HepG2 (cell line): ENCODE data around the gene IQCF5. TPM values are rescaled to one million over a fixed set of nuclear protein-coding genes. Genes with fewer than 3 reads are reported as not detected.

Experiments used
- ATAC-seq: fragments of 200-7000 bp; cut with Tn5 transposase; 3 replicates; pipeline ENCODE4 v1.9.1; 2020; ENCODE audit warnings: mild to moderate bottlenecking, moderate library complexity
- BruUV-seq: library from RNA; stranded (reverse); fragments of 400-500 nt; replicated peaks from 2 replicates; lab custom pipeline; 2021; lab: Mats Ljungman, UMichigan
- CTCF ChIA-PET: fragments of 300-600 bp; formaldehyde crosslinking; extraction: SDS; loops from one replicate; lab custom pipeline; 2021; ENCODE audit warnings: low total read pairs, inconsistent platforms, low intra/inter-chr PET ratio; lab: Yijun Ruan, JAX
- POLR2A ChIA-PET: fragments of 350-600 bp; sonication (Branson Sonifier 250); formaldehyde crosslinking; loops from one replicate; lab custom pipeline; 2020; ENCODE audit warnings: antibody characterized with exemption, inconsistent platforms; lab: Yijun Ruan, JAX
- DNase-seq: peaks from one replicate; pipeline ENCODE4 v3.0.0-alpha.2; 2015; ENCODE audit warnings: low spot score
- FAIRE-seq: peaks from 3 replicates; lab custom pipeline; 2011; peaks lifted over from hg19 to GRCh38; lab: Jason Lieb, UNC
- H2AFZ ChIP-seq: one replicate; pipeline ENCODE4 v1.6.1; 2011; ENCODE audit warnings: low read length, inconsistent platforms
- H3K27ac ChIP-seq: fragments of 300-600 bp; 3 replicates; pipeline ENCODE4 v1.8.0; 2011; ENCODE audit warnings: mixed run types, mild to moderate bottlenecking, mixed read lengths, low read length, inconsistent platforms; ENCODE audit not compliant: insufficient read depth; ENCODE audit errors: extremely low read length
- H3K27me3 ChIP-seq, 2 experiments: fragments of 200-600 bp in 1 of 2; 2 replicates in 1 of 2; 3 replicates in 1 of 2; pipeline versions ENCODE4 v1.6.0 to v1.8.0; 2011; ENCODE audit warnings: low read length in 2 of 2, mild to moderate bottlenecking in 2 of 2, moderate library complexity in 2 of 2, inconsistent platforms in 1 of 2; ENCODE audit not compliant: insufficient read depth in 2 of 2, control insufficient read depth in 1 of 2
- H3K36me3 ChIP-seq, 2 experiments: fragments of 200-600 bp in 1 of 2; replicated peaks in 1 of 2; 2 replicates in 1 of 2; 3 replicates in 1 of 2; pipeline versions ENCODE4 v1.5.1 to v1.8.0; 2011; ENCODE audit warnings: low read length in 2 of 2, inconsistent platforms in 1 of 2; ENCODE audit not compliant: insufficient read depth in 2 of 2, control insufficient read depth in 1 of 2
- H3K4me1 ChIP-seq: 2 replicates; pipeline ENCODE4 v1.5.1; 2012; ENCODE audit warnings: low read length, inconsistent platforms; ENCODE audit not compliant: insufficient read depth
- H3K4me2 ChIP-seq: 2 replicates; pipeline ENCODE4 v1.6.0; 2011; ENCODE audit warnings: low read depth, low read length, inconsistent platforms
- H3K4me3 ChIP-seq, 3 experiments: fragments of 200-600 bp in 1 of 3; sonication (generic), shearing (Covaris generic) in 1 of 3; replicated peaks in 1 of 3; 2 replicates each; pipeline ENCODE4 v1.5.1; 2011 to 2016; ENCODE audit warnings: low read length in 3 of 3, inconsistent platforms in 2 of 3, low read depth in 2 of 3, mild to moderate bottlenecking in 2 of 3, control low read depth in 1 of 3, mixed read lengths in 1 of 3; ENCODE audit not compliant: insufficient read depth in 1 of 3
- H3K79me2 ChIP-seq: one replicate; pipeline ENCODE4 v1.6.1; 2011; ENCODE audit warnings: low read length, inconsistent platforms; ENCODE audit not compliant: insufficient read depth
- H3K9ac ChIP-seq: 2 replicates; pipeline ENCODE4 v1.6.0; 2011; ENCODE audit warnings: mild to moderate bottlenecking, low read depth, low read length, inconsistent platforms; ENCODE audit not compliant: insufficient read depth
- H3K9me3 ChIP-seq: 2 replicates; pipeline ENCODE4 v1.5.1; 2012; ENCODE audit warnings: mild to moderate bottlenecking, low read length
- H4K20me1 ChIP-seq: 2 replicates; pipeline ENCODE4 v1.6.0; 2011; ENCODE audit warnings: inconsistent platforms, mild to moderate bottlenecking, low read length, moderate library complexity; ENCODE audit not compliant: insufficient read depth
- ARID4A ChIP-seq: sonication (generic); formaldehyde crosslinking; IDR thresholded peaks from 2 replicates; pipeline ENCODE4 v1.5.0; 2020; ENCODE audit warnings: mild to moderate bottlenecking, missing genetic modification reagents, borderline replicate concordance
- HMG20A ChIP-seq: IDR thresholded peaks from 2 replicates; pipeline ENCODE4 v1.6.1; 2016; ENCODE audit warnings: borderline replicate concordance
- HOXA3 ChIP-seq: sonication (generic); formaldehyde crosslinking; IDR thresholded peaks from 2 replicates; pipeline ENCODE4 v1.5.0; 2020; ENCODE audit warnings: missing genetic modification reagents
- NFKBIZ ChIP-seq: IDR thresholded peaks from 2 replicates; pipeline ENCODE4 v1.6.1; 2018; ENCODE audit warnings: missing genetic modification reagents, missing compliant biosample characterization
- NFYB ChIP-seq: sonication (generic); formaldehyde crosslinking; IDR thresholded peaks from 2 replicates; pipeline ENCODE4 v1.4.0; 2020; ENCODE audit warnings: missing genetic modification reagents
- RELA ChIP-seq: sonication (generic); formaldehyde crosslinking; IDR thresholded peaks from 2 replicates; pipeline ENCODE4 v1.4.0; 2020; ENCODE audit warnings: missing genetic modification reagents
- REXO4 ChIP-seq: sonication (generic); formaldehyde crosslinking; IDR thresholded peaks from 2 replicates; pipeline ENCODE4 v1.8.0; 2022; ENCODE audit warnings: missing genetic modification reagents, mild to moderate bottlenecking, borderline replicate concordance
- ZNF660 ChIP-seq: sonication (generic); formaldehyde crosslinking; IDR thresholded peaks from 2 replicates; pipeline ENCODE4 v1.5.1; 2020; ENCODE audit warnings: mild to moderate bottlenecking, low read depth, missing genetic modification reagents, borderline replicate concordance
- ZNF678 ChIP-seq: sonication (generic); formaldehyde crosslinking; IDR thresholded peaks from 2 replicates; pipeline ENCODE4 v1.4.0; 2020; ENCODE audit warnings: mild to moderate bottlenecking, missing genetic modification reagents
- ZNF816 ChIP-seq: sonication (generic); formaldehyde crosslinking; IDR thresholded peaks from 2 replicates; pipeline ENCODE4 v1.8.0; 2022; ENCODE audit warnings: missing genetic modification reagents, mild to moderate bottlenecking, borderline replicate concordance
- in situ Hi-C: cut with HindIII; loops from 2 replicates; pipeline ENCODE4 v1.10.0; 2017; ENCODE audit warnings: low pct_unique_long_range_greater_than_20kb; ENCODE audit not compliant: extremely low pct_ligation_motif_present
- intact Hi-C: fragments of 100-400 bp; cut with micrococcal nuclease; formaldehyde crosslinking; loops from one replicate; pipeline ENCODE4 v1.10.0; 2022; ENCODE audit not compliant: unreplicated experiment
- polyA plus RNA-seq, 8 experiments: library from polyadenylated mRNA; depleted of rRNA in 3 of 8; stranded (reverse) in 7 of 8; unstranded in 1 of 8; fragments of >200 nt; fragmentation: Illumina TruSeq in 4 of 8; extraction: Trizol in 4 of 8; gene quantifications; 2 replicates each; pipeline versions ENCODE4 v1.2.1 to v1.2.3, GENCODE V29; 2011 to 2016; ENCODE audit warnings: low read depth in 4 of 8, missing spikeins in 1 of 8, mixed read lengths in 1 of 8; ENCODE audit not compliant: insufficient read depth in 1 of 8
- total RNA-seq, 5 experiments: library from RNA; depleted of rRNA; stranded (reverse); fragments of >200 nt; fragmentation: Illumina TruSeq; extraction: Trizol; gene quantifications; 2 replicates each; pipeline ENCODE4 v1.2.3, GENCODE V29; 2016; ENCODE audit warnings: low read depth in 1 of 5

IQCF5 gene
- total and polyA plus RNA-seq, 2 of the 13 experiments (the other 11 are each of a cell fraction or from before 2014, with no cell fraction given): not detected

- TF ChIP-seq ARID4A (no peak), REXO4 (CRISPR knock-in tag) (no peak), ZNF816 (CRISPR knock-in tag) (no peak)
Observed at GRCh38 chr3:51887620-51888019, 12.2 kb upstream of the IQCF5 start (continued).

- no peak for TF ChIP-seq RELA (CRISPR knock-in tag)
- no peak for TF ChIP-seq NFYB (CRISPR knock-in tag)
- TF ChIP-seq HOXA3: no peak
- TF ChIP-seq NFKBIZ (CRISPR knock-in tag): no peak
- no peak for TF ChIP-seq HMG20A (CRISPR knock-in tag)
- no peak for TF ChIP-seq ZNF678
- TF ChIP-seq ZNF660 (CRISPR knock-in tag): no peak
- TF ChIP-seq, all 625 proteins: peak for 0
- FAIRE-seq (no peak), DNase-seq (no peak), ATAC-seq (no peak)
- no peaks in the 10 kb centered on the region for H3K4me1 ChIP-seq
- in situ Hi-C loops: no loop called here
- no TSS peak for BruUV-seq
- CTCF ChIA-PET: no interaction called here
- no peak overlapping the region for H3K9ac ChIP-seq
- H3K4me3 ChIP-seq: no peak overlapping the region
- intact Hi-C loops: no loop called here
- no peak overlapping the region for H2AFZ ChIP-seq
- no peak overlapping the region for H3K4me2 ChIP-seq
- H3K9me3 ChIP-seq: no peaks in the 10 kb centered on the region
- peaks cover 0 to 8% of the 10 kb centered on the region in 2 experiments; a peak in 2 of 5 replicates for H3K27me3 ChIP-seq
- H3K27ac ChIP-seq: no peak overlapping the region
- no peaks in the 10 kb centered on the region for H4K20me1 ChIP-seq
- POLR2A ChIA-PET: no interaction called here
- H3K36me3 ChIP-seq: no peaks in the 10 kb centered on the region
- H3K79me2 ChIP-seq: no peaks in the 10 kb centered on the region
Observed at GRCh38 chr3:51886447-51886846, 11.0 kb upstream of the IQCF5 start.
